WERI-Rb-1 (cell line): ENCODE measurements around the gene PGAP6.
A peak's percentile ranks its signal among the peaks of the same experiment; 100 is the strongest.
"Not testable (repeated sequence)": the region's sequence is repeated elsewhere in the genome, so short reads cannot be mapped to it uniquely, and the experiment has no call there.

Experiments
- DNase-seq: peaks from one replicate; pipeline ENCODE4 v3.0.0-alpha.2; 2020
- H3K27ac ChIP-seq: fragments of 250-450 bp; sonication (Bioruptor Pico); 2 replicates; pipeline ENCODE4 v1.5.1; 2020; ENCODE audit warnings: mild to moderate bottlenecking, moderate library complexity
- H3K27me3 ChIP-seq: fragments of 250-450 bp; sonication (Bioruptor Pico); 2 replicates; pipeline ENCODE4 v1.5.1; 2021; ENCODE audit warnings: mild to moderate bottlenecking, low read depth, moderate library complexity; ENCODE audit not compliant: insufficient read depth, severe bottlenecking
- H3K36me3 ChIP-seq: fragments of 250-450 bp; sonication (Bioruptor Pico); 2 replicates; pipeline ENCODE4 v1.5.1; 2020; ENCODE audit warnings: mild to moderate bottlenecking, moderate library complexity
- H3K4me3 ChIP-seq: 2 replicates; pipeline ENCODE4 v1.5.1; 2011; ENCODE audit warnings: low read depth, mild to moderate bottlenecking, control low read depth, low read length
- H3K9me3 ChIP-seq: fragments of 250-450 bp; sonication (Bioruptor Pico); 2 replicates; pipeline ENCODE4 v1.5.1; 2021; ENCODE audit warnings: mild to moderate bottlenecking, moderate library complexity; ENCODE audit not compliant: severe bottlenecking
- CTCF ChIP-seq: IDR thresholded peaks from 2 replicates; pipeline ENCODE4 v1.5.1; 2011; ENCODE audit warnings: low read depth, mild to moderate bottlenecking, control low read depth, inconsistent platforms, low read length

Gene PGAP6

GRCh38 chr16:337975-338575 is 43.7 kb downstream of the PGAP6 start:
- no peak overlapping the region for H3K4me3 ChIP-seq
- no peak for DNase-seq
- H3K36me3 ChIP-seq = peaks cover 7% of the 10 kb centered on the region
- no peak for TF ChIP-seq CTCF
- no peaks in the 10 kb centered on the region for H3K27me3 ChIP-seq
- H3K9me3 ChIP-seq = no peaks in the 10 kb centered on the region
- H3K27ac ChIP-seq = peak overlapping the region; percentile 30; the same call in 1 of the 2 replicates

GRCh38 chr16:337437-337836 is 44.3 kb downstream of the PGAP6 start:
- peak; percentile 37 for DNase-seq
- H3K27me3 ChIP-seq = no peaks in the 10 kb centered on the region
- TF ChIP-seq CTCF = no peak
- peaks cover 2% of the 10 kb centered on the region for H3K36me3 ChIP-seq
- no peaks in the 10 kb centered on the region for H3K9me3 ChIP-seq
- peak overlapping the region; percentile 30; the same call in 1 of the 2 replicates for H3K27ac ChIP-seq
- no peak overlapping the region for H3K4me3 ChIP-seq

- no peak for TF ChIP-seq CTCF
- H3K27ac ChIP-seq = no peak overlapping the region
These were observed 45.5 kb downstream of the PGAP6 start for GRCh38 chr16:336269-336668.

GRCh38 chr16:334861-335632 is 46.7 kb downstream of the PGAP6 start:
- not testable (repeated sequence) for H3K4me3 ChIP-seq, H3K9me3 ChIP-seq, DNase-seq, H3K36me3 ChIP-seq, H3K27ac ChIP-seq, H3K27me3 ChIP-seq

More at GRCh38 chr16:336269-336668, 45.5 kb downstream of the PGAP6 start:
- H3K9me3 ChIP-seq = no peaks in the 10 kb centered on the region
- no peaks in the 10 kb centered on the region for H3K36me3 ChIP-seq
- DNase-seq = no peak
- H3K4me3 ChIP-seq = no peak overlapping the region
- H3K27me3 ChIP-seq = no peaks in the 10 kb centered on the region

- H3K27me3 ChIP-seq, DNase-seq: not testable (repeated sequence)
These were observed 47.5 kb downstream of the PGAP6 start for GRCh38 chr16:334164-334832.

GRCh38 chr16:333406-334094 is 48.2 kb downstream of the PGAP6 start:
- Histone ChIP-seq H3K9me3 (no peaks in the 10 kb centered on the region), H3K4me3 (no peak overlapping the region), H3K27ac (no peak overlapping the region), H3K27me3 (no peaks in the 10 kb centered on the region), H3K36me3 (peaks cover 3% of the 10 kb centered on the region; the same call in 1 of the 2 replicates)
- no peak for TF ChIP-seq CTCF
- no peak for DNase-seq

More at GRCh38 chr16:334164-334832, 47.5 kb downstream of the PGAP6 start:
- H3K9me3 ChIP-seq, H3K4me3 ChIP-seq, H3K36me3 ChIP-seq, H3K27ac ChIP-seq: not testable (repeated sequence)

GRCh38 chr16:331181-331814 is 50.5 kb downstream of the PGAP6 start:
- not testable (repeated sequence) for DNase-seq, H3K27me3 ChIP-seq, H3K36me3 ChIP-seq, H3K9me3 ChIP-seq, H3K27ac ChIP-seq, H3K4me3 ChIP-seq
